Measurements from ENCODE around the gene KLHL5. TPM values are rescaled to one million over a fixed set of nuclear protein-coding genes. Genes with fewer than 3 reads are reported as not detected.
A peak's percentile ranks its signal among the peaks of the same experiment; 100 is the strongest.

The KLHL5 gene
- total and polyA plus RNA-seq, 9 of the 15 experiments (the other 6 are each of a cell fraction or from before 2014, with no cell fraction given) = 8.0 to 30.8 (median 22.1) TPM

GRCh38 chr4:39032218-39033085, 29.6 kb upstream of the KLHL5 start, which contains the start of gene TMEM156 (continued):
- TF ChIP-seq ZBTB11 (CRISPR knock-in tag; IDR thresholded peaks at IDR 0.05) (peak in 1 of 3 experiments; percentile 30; a peak in 1 of 6 replicates), FOXJ2 (tag; IDR thresholded peaks at IDR 0.05) (0 out of 2 replicates have a peak, but pooled peaks have one; percentile 45), ARID1B (IDR thresholded peaks at IDR 0.05) (peak; percentile 51), TAF9B (IDR thresholded peaks at IDR 0.05; ENCODE audit: partially characterized antibody) (peak; percentile 16), TOE1 (IDR thresholded peaks at IDR 0.05; ENCODE audit: borderline replicate concordance) (no peak), TOE1 (CRISPR knock-in tag; IDR thresholded peaks at IDR 0.05; ENCODE audit: borderline replicate concordance, low read depth) (no peak), PHF8 (IDR thresholded peaks at IDR 0.05; ENCODE audit: borderline replicate concordance, low read length) (peak; percentile 37; the same call in 1 of the 2 replicates), KDM5B (IDR thresholded peaks at IDR 0.05; ENCODE audit: insufficient replicate concordance, low read depth, low read length) (peak; percentile 58), ZNF639 (CRISPR knock-in tag; conservative IDR thresholded peaks at IDR 0.05 in 1 of 2, IDR thresholded peaks at IDR 0.05 in 1 of 2) (peak in 1 of 2 experiments; percentile 11; a peak in 1 of 4 replicates), EP300 (IDR thresholded peaks at IDR 0.05; ENCODE audit: low read length) (peak; percentile 48; the same call in 1 of the 2 replicates), TEAD4 (IDR thresholded peaks at IDR 0.05; ENCODE audit: low read length) (peak; percentile 49; the same call in 1 of the 2 replicates), TEAD4 (CRISPR knock-in tag; IDR thresholded peaks at IDR 0.05; ENCODE audit: borderline replicate concordance) (no peak), DNMT1 (IDR thresholded peaks at IDR 0.05) (no peak), WHSC1 (IDR thresholded peaks at IDR 0.05; ENCODE audit: low read length) (no peak), ZNF589 (CRISPR knock-in tag; IDR thresholded peaks at IDR 0.05; ENCODE audit: low read depth) (no peak), SPI1 (IDR thresholded peaks at IDR 0.05; ENCODE audit: borderline replicate concordance, low read depth, low read length) (peak; percentile 54; the same call in 1 of the 2 replicates), SMARCA4 (IDR thresholded peaks at IDR 0.05) (peak; percentile 48; the same call in 1 of the 2 replicates), ZNF785 (CRISPR knock-in tag; IDR thresholded peaks at IDR 0.05) (no peak), ZNF449 (CRISPR knock-in tag; IDR thresholded peaks at IDR 0.05) (0 out of 2 replicates have a peak, but pooled peaks have one; percentile 45), SMARCE1 (IDR thresholded peaks at IDR 0.05) (0 out of 2 replicates have a peak, but pooled peaks have one; percentile 15), NFRKB (IDR thresholded peaks at IDR 0.05; ENCODE audit: low read depth) (peak; percentile 8; the same call in 1 of the 2 replicates)
